Measurements from ENCODE around the gene CRKL.

DNA sequence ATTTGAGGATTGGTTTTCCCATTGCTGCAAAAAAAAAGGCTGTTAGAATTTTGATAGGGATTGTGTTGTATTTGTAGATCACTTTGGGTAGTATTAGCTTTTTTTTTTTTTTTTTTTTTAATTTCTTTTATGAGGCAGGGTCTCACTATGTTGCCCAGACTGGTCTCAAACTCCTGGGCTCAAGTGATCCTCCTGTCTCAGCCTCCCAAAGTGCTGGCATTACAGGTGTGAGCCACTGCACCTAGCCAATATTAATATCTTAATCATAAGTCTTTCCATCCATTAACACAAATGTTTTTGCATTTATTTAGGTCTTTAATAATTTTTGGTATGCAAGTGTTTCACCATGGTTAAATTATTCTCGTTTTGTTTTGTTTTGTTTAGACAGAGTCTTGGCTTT lies 26.8 kb downstream of the CRKL start:
- TF ChIP-seq HDGF (IDR thresholded peaks at IDR 0.05; ENCODE audit: borderline replicate concordance), result no peak
- no peak for TF ChIP-seq SUZ12 (IDR thresholded peaks at IDR 0.05)
- TF ChIP-seq SP1 (IDR thresholded peaks at IDR 0.05), result no peak
- no peak for TF ChIP-seq BHLHE40 (IDR thresholded peaks at IDR 0.05; ENCODE audit: borderline replicate concordance)
- TF ChIP-seq FOXM1 (IDR thresholded peaks at IDR 0.05; ENCODE audit: borderline replicate concordance), result no peak
- no peak for TF ChIP-seq ELF4 (IDR thresholded peaks at IDR 0.05)
- TF ChIP-seq L3MBTL2 (conservative IDR thresholded peaks at IDR 0.05), result no peak
- TF ChIP-seq, protein P1, sequence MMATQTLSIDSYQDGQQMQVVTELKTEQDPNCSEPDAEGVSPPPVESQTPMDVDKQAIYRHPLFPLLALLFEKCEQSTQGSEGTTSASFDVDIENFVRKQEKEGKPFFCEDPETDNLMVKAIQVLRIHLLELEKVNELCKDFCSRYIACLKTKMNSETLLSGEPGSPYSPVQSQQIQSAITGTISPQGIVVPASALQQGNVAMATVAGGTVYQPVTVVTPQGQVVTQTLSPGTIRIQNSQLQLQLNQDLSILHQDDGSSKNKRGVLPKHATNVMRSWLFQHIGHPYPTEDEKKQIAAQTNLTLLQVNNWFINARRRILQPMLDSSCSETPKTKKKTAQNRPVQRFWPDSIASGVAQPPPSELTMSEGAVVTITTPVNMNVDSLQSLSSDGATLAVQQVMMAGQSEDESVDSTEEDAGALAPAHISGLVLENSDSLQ (IDR thresholded peaks at IDR 0.05), result no peak
- TF ChIP-seq ZNF384 (IDR thresholded peaks at IDR 0.05), result no peak
- no peak for TF ChIP-seq FOXA1 (IDR thresholded peaks at IDR 0.05)
- TF ChIP-seq NFRKB (IDR thresholded peaks at IDR 0.05), result no peak
- TF ChIP-seq LEF1 (IDR thresholded peaks at IDR 0.05; ENCODE audit: borderline replicate concordance), result no peak
- TF ChIP-seq TARDBP (IDR thresholded peaks at IDR 0.05), result no peak
- TF ChIP-seq FOXK2 (IDR thresholded peaks at IDR 0.05), result no peak

Data from HEK293T (cell line).